ENCODE data around the gene EVA1A. TPM values are rescaled to one million over a fixed set of nuclear protein-coding genes. Genes with fewer than 3 reads are reported as not detected.

EVA1A gene
- total RNA-seq, 2 donors from 2014 or later, result not detected

GRCh38 chr2:75532488-75532887, 28.3 kb downstream of the EVA1A start:
- Mint-ChIP-seq H3K36me3 (no peaks in the 10 kb centered on the region), H3K9me3 (no peaks in the 10 kb centered on the region), H3K27ac (no peak overlapping the region), H3K4me3 (no peak overlapping the region), H3K27me3 (peaks cover 3 to 29% of the 10 kb centered on the region in 2 donors), H3K4me1 (ENCODE audit: low read depth in 2 of 2) (no peaks in the 10 kb centered on the region)
- no peak for ATAC-seq
- no peak for DNase-seq (ENCODE audit: low spot score)

- no peaks in the 10 kb centered on the region for H3K4me1 Mint-ChIP-seq (ENCODE audit: low read depth in 2 of 2)
- ATAC-seq (no peak), DNase-seq (ENCODE audit: low spot score) (no peak)
- H3K27ac Mint-ChIP-seq, result no peak overlapping the region
- H3K36me3 Mint-ChIP-seq, result no peaks in the 10 kb centered on the region
- peaks cover 6 to 21% of the 10 kb centered on the region in 2 donors for H3K27me3 Mint-ChIP-seq
- no peaks in the 10 kb centered on the region for H3K9me3 Mint-ChIP-seq
- no peak overlapping the region for H3K4me3 Mint-ChIP-seq
Measured at GRCh38 chr2:75528221-75528977, 32.3 kb downstream of the EVA1A start.

GRCh38 chr2:75527676-75528075, 33.1 kb downstream of the EVA1A start:
- peaks cover 6 to 20% of the 10 kb centered on the region in 2 donors for H3K27me3 Mint-ChIP-seq
- no peak overlapping the region for H3K4me3 Mint-ChIP-seq
- H3K36me3 Mint-ChIP-seq, result no peaks in the 10 kb centered on the region
- no peak for ATAC-seq
- H3K9me3 Mint-ChIP-seq, result no peaks in the 10 kb centered on the region
- no peaks in the 10 kb centered on the region for H3K4me1 Mint-ChIP-seq (ENCODE audit: low read depth in 2 of 2)
- no peak for DNase-seq (ENCODE audit: low spot score)
- no peak overlapping the region for H3K27ac Mint-ChIP-seq

GRCh38 chr2:75526842-75527241, 33.9 kb downstream of the EVA1A start:
- H3K27me3 Mint-ChIP-seq, result peaks cover 3 to 13% of the 10 kb centered on the region in 2 donors
- H3K27ac Mint-ChIP-seq, result no peak overlapping the region
- H3K4me1 Mint-ChIP-seq (ENCODE audit: low read depth in 2 of 2), result no peaks in the 10 kb centered on the region
- no peaks in the 10 kb centered on the region for H3K9me3 Mint-ChIP-seq
- H3K4me3 Mint-ChIP-seq, result no peak overlapping the region
- no peak for ATAC-seq
- no peaks in the 10 kb centered on the region for H3K36me3 Mint-ChIP-seq
- DNase-seq (ENCODE audit: low spot score), result no peak

GRCh38 chr2:75525434-75526310, 35.1 kb downstream of the EVA1A start:
- DNase-seq (ENCODE audit: low spot score) (no peak), ATAC-seq (no peak)
- Mint-ChIP-seq H3K4me1 (ENCODE audit: low read depth in 2 of 2) (no peaks in the 10 kb centered on the region), H3K27me3 (peaks cover 3 to 13% of the 10 kb centered on the region in 2 donors), H3K27ac (no peak overlapping the region), H3K9me3 (no peaks in the 10 kb centered on the region), H3K4me3 (no peak overlapping the region), H3K36me3 (no peaks in the 10 kb centered on the region)

- H3K27ac Mint-ChIP-seq, result no peak overlapping the region
- H3K4me1 Mint-ChIP-seq (ENCODE audit: low read depth in 2 of 2), result no peaks in the 10 kb centered on the region
- H3K27me3 Mint-ChIP-seq, result peaks cover 3 to 7% of the 10 kb centered on the region in 2 donors
- ATAC-seq (no peak), DNase-seq (ENCODE audit: low spot score) (no peak)
- no peaks in the 10 kb centered on the region for H3K36me3 Mint-ChIP-seq
- H3K4me3 Mint-ChIP-seq, result no peak overlapping the region
- H3K9me3 Mint-ChIP-seq, result no peaks in the 10 kb centered on the region
Measured at GRCh38 chr2:75524276-75524911, 36.3 kb downstream of the EVA1A start.

GRCh38 chr2:75523313-75524275, 37.1 kb downstream of the EVA1A start:
- DNase-seq (ENCODE audit: low spot score), result no peak
- no peaks in the 10 kb centered on the region for H3K4me1 Mint-ChIP-seq (ENCODE audit: low read depth in 2 of 2)
- no peak for ATAC-seq

GRCh38 chr2:75522543-75523312, 38.0 kb downstream of the EVA1A start:
- DNase-seq (ENCODE audit: low spot score), result no peak
- H3K4me3 Mint-ChIP-seq, result no peak overlapping the region
- H3K4me1 Mint-ChIP-seq (ENCODE audit: low read depth in 2 of 2), result no peaks in the 10 kb centered on the region
- no peak overlapping the region for H3K27ac Mint-ChIP-seq
- no peaks in the 10 kb centered on the region for H3K36me3 Mint-ChIP-seq
- peaks cover 0 to 3% of the 10 kb centered on the region in 2 donors for H3K27me3 Mint-ChIP-seq
- ATAC-seq, result no peak
- H3K9me3 Mint-ChIP-seq, result no peaks in the 10 kb centered on the region

More at GRCh38 chr2:75523313-75524275, 37.1 kb downstream of the EVA1A start:
- H3K27ac Mint-ChIP-seq, result no peak overlapping the region
- H3K36me3 Mint-ChIP-seq, result no peaks in the 10 kb centered on the region
- H3K9me3 Mint-ChIP-seq, result no peaks in the 10 kb centered on the region
- H3K27me3 Mint-ChIP-seq, result peaks cover 0 to 3% of the 10 kb centered on the region in 2 donors
- H3K4me3 Mint-ChIP-seq, result no peak overlapping the region

- Mint-ChIP-seq H3K4me3 (no peak overlapping the region), H3K9me3 (no peaks in the 10 kb centered on the region)
- ATAC-seq, result no peak
Measured at GRCh38 chr2:75521225-75521872, 39.4 kb downstream of the EVA1A start.

GRCh38 chr2:75519843-75520242, 40.9 kb downstream of the EVA1A start:
- no peak for ATAC-seq
- Mint-ChIP-seq H3K36me3 (no peaks in the 10 kb centered on the region), H3K4me1 (ENCODE audit: low read depth in 2 of 2) (no peaks in the 10 kb centered on the region), H3K27me3 (no peaks in the 10 kb centered on the region), H3K9me3 (peaks cover 2% of the 10 kb centered on the region), H3K27ac (no peak overlapping the region), H3K4me3 (no peak overlapping the region)
- DNase-seq (ENCODE audit: low spot score), result no peak

More at GRCh38 chr2:75521225-75521872, 39.4 kb downstream of the EVA1A start:
- Mint-ChIP-seq H3K27ac (no peak overlapping the region), H3K36me3 (no peaks in the 10 kb centered on the region), H3K27me3 (peaks cover 0 to under 1% of the 10 kb centered on the region in 2 donors), H3K4me1 (ENCODE audit: low read depth in 2 of 2) (no peaks in the 10 kb centered on the region)
- DNase-seq (ENCODE audit: low spot score), result no peak

- Mint-ChIP-seq H3K27ac (no peak overlapping the region), H3K27me3 (no peaks in the 10 kb centered on the region), H3K36me3 (no peaks in the 10 kb centered on the region), H3K4me1 (ENCODE audit: low read depth in 2 of 2) (no peaks in the 10 kb centered on the region), H3K9me3 (peaks cover 2% of the 10 kb centered on the region), H3K4me3 (no peak overlapping the region)
- DNase-seq (ENCODE audit: low spot score) (no peak), ATAC-seq (no peak)
Measured at GRCh38 chr2:75518638-75519465, 41.9 kb downstream of the EVA1A start.
